Smooth muscle cell (in vitro differentiated cells): ENCODE results near the gene ARPC5L. TPM values are rescaled to one million over a fixed set of nuclear protein-coding genes. Genes with fewer than 3 reads are reported as not detected.

ENCODE experiments used
- DNase-seq: peaks from one replicate; lab custom pipeline; 2025; ENCODE audit not compliant: unreplicated experiment; lab: John Stamatoyannopoulos, UW
- H2AFZ ChIP-seq: fragments of 200-600 bp; sonication (generic); 2 replicates; pipeline ENCODE4 v1.6.0; 2016; ENCODE audit warnings: antibody characterized with exemption, low read depth, mild to moderate bottlenecking
- H3F3A ChIP-seq: fragments of 200-600 bp; sonication (generic); 2 replicates; pipeline ENCODE4 v1.6.0; 2017; ENCODE audit warnings: antibody characterized with exemption, low read depth
- H3K27ac ChIP-seq: fragments of 200-600 bp; sonication (generic); 2 replicates; pipeline ENCODE4 v1.5.1; 2016; ENCODE audit warnings: low read depth, mild to moderate bottlenecking
- H3K27me3 ChIP-seq: fragments of 200-600 bp; sonication (generic); 2 replicates; pipeline ENCODE4 v1.6.1; 2016; ENCODE audit warnings: low read depth, mild to moderate bottlenecking
- H3K36me3 ChIP-seq: fragments of 200-600 bp; sonication (generic); 2 replicates; pipeline ENCODE4 v1.5.1; 2016; ENCODE audit warnings: low read depth
- H3K4me1 ChIP-seq: fragments of 200-600 bp; sonication (generic); 2 replicates; pipeline ENCODE4 v1.5.1; 2016; ENCODE audit warnings: low read depth
- H3K4me2 ChIP-seq: fragments of 200-600 bp; sonication (generic); 2 replicates; pipeline ENCODE4 v1.6.0; 2016; ENCODE audit warnings: mild to moderate bottlenecking
- H3K4me3 ChIP-seq: fragments of 200-600 bp; sonication (generic); 2 replicates; pipeline ENCODE4 v1.5.1; 2016; ENCODE audit warnings: mild to moderate bottlenecking
- H3K79me2 ChIP-seq: fragments of 200-600 bp; sonication (generic); 2 replicates; pipeline ENCODE4 v1.6.0; 2016; ENCODE audit warnings: low read depth, mild to moderate bottlenecking
- H3K9ac ChIP-seq: fragments of 200-600 bp; sonication (generic); 2 replicates; pipeline ENCODE4 v1.6.0; 2016; ENCODE audit warnings: low read depth
- H3K9me3 ChIP-seq: fragments of 200-600 bp; sonication (generic); replicated peaks from 2 replicates; pipeline ENCODE4 v1.5.1; 2016; ENCODE audit warnings: low read depth
- H4K20me1 ChIP-seq: fragments of 200-600 bp; sonication (generic); 2 replicates; pipeline ENCODE4 v1.6.0; 2016; ENCODE audit warnings: low read depth
- WGBS: methylation state at CpG from one replicate; pipeline ENCODE4 v1.1.7; 2016; ENCODE audit warnings: low lambda C conversion rate; 5-methylcytosine and 5-hydroxymethylcytosine counted together
- polyA plus RNA-seq: library from polyadenylated mRNA; unstranded; fragments of >200 nt; fragmentation: Nextera tagmentation; extraction: Ambion mirVana; gene quantifications from 2 replicates; pipeline ENCODE4 v1.2.1, GENCODE V29; 2016
- total RNA-seq: library from RNA; depleted of rRNA; stranded (reverse); fragments of >200 nt; gene quantifications from 2 replicates; pipeline ENCODE4 v1.2.3, GENCODE V29; 2014
- TF ChIP-seq, protein P1 (sequence below): fragments of 200-600 bp; sonication (generic); IDR thresholded peaks from 2 replicates; pipeline ENCODE4 v1.5.1; 2017; ENCODE audit warnings: borderline replicate concordance, mild to moderate bottlenecking, antibody characterized with exemption; ENCODE audit not compliant: insufficient read depth, poor library complexity, severe bottlenecking

Gene ARPC5L
- total and polyA plus RNA-seq, 2 experiments from 2014 or later, result 20.9 to 69.8 TPM

DNA sequence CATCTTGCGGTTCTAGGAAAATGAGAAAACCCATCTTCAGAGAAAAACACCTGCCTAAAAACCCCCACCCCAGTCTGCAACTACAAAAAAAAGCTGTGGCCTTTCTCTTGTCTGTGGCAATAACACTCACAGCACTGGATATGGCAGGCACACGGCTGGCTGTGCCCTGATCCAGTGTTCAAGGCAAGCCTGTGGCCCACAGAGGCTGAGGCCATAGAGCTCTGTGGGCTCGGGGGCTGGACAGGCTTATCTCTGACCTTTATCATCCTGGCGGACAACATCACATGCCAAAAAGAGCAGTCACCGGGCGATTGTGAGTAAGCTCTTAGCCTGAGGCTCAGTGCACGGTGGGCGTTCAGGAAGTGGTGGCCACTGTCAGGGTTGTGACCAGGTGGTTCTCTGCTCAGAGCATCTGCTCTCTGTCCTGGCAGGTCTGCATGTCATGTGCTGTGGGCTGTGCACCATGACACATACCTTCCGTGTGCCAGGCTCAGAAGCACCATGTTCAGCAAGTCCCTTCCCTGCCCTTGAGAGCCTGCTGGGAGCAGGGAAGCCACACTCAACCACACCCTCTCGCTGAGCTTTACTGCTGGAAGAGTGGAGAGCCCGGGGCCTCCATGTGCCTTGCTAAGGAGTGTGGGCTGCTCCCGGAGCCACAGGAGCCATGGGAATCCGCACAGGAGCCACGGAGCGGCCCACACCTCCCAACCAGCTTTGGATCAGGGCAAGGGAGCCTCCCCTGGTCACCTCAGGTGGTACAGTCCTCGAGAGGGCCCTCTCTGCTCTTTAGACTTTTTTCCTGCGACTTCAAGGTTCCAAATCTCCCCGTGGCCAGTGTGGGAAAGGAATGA, 43.3 kb upstream of the ARPC5L start:
- Histone ChIP-seq H3K9me3 (no peaks in the 10 kb centered on the region), H3K27me3 (no peaks in the 10 kb centered on the region), H3F3A (peaks cover 4% of the 10 kb centered on the region), H3K9ac (peak overlapping the region; percentile 40), H3K27ac (peak overlapping the region; percentile 72), H3K36me3 (no peaks in the 10 kb centered on the region), H3K79me2 (no peaks in the 10 kb centered on the region), H3K4me2 (peak overlapping the region; percentile 49), H2AFZ (no peak overlapping the region), H4K20me1 (no peaks in the 10 kb centered on the region), H3K4me3 (no peak overlapping the region), H3K4me1 (peaks cover 1% of the 10 kb centered on the region)
- 36% methylated on average over 18 of the region's 18 CpGs for WGBS
- DNase-seq, result no peak
- TF ChIP-seq, protein P1, sequence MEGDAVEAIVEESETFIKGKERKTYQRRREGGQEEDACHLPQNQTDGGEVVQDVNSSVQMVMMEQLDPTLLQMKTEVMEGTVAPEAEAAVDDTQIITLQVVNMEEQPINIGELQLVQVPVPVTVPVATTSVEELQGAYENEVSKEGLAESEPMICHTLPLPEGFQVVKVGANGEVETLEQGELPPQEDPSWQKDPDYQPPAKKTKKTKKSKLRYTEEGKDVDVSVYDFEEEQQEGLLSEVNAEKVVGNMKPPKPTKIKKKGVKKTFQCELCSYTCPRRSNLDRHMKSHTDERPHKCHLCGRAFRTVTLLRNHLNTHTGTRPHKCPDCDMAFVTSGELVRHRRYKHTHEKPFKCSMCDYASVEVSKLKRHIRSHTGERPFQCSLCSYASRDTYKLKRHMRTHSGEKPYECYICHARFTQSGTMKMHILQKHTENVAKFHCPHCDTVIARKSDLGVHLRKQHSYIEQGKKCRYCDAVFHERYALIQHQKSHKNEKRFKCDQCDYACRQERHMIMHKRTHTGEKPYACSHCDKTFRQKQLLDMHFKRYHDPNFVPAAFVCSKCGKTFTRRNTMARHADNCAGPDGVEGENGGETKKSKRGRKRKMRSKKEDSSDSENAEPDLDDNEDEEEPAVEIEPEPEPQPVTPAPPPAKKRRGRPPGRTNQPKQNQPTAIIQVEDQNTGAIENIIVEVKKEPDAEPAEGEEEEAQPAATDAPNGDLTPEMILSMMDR, result no peak

DNA sequence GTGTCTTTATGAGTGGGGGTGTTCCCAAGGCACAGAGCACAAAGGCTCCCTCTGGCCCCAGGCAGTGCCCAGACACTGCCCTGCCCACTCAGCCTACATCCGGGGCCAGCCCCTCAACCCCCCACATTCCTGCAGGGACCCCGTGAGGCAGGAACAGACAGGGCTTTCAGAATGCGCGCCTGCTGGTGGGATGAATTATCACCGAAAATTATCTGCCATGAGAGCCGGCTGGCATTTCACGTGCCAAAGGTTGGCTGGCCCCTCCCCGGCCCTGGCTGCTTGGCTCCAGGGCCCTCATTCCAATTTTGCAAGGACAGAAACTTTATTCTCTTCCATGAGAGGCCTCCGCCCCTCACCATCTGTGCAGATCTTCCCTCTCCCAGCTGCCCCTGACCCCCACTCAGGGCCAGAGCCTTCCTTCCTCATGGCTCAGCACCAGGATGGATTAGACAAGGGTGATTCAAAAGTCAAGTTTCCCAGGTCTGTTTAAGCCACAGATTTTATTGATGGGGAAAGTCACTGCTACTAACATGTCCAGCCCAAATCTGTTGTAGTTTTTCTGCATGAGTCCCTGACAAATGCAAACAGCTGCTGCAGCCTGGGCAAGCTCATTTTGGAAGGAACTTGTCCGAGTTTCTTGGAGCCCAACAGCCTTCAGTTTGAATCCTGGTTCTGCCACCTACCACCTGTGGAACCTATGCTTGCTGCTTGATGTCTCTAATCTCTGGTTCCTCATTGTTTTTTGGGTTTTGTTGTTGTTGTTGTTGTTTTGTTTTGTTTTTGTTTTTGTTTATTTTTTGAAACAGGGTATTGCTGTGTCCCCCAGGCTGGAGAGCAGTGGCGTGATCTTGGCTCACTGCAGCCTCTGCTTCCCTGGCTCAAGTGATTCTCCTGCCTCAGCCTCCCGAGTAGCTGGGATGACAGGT, 41.0 kb upstream of the ARPC5L start:
- H3F3A ChIP-seq, result peaks cover 4% of the 10 kb centered on the region
- H3K4me2 ChIP-seq, result no peak overlapping the region
- no peaks in the 10 kb centered on the region for H3K9me3 ChIP-seq
- H3K27ac ChIP-seq, result no peak overlapping the region
- no peaks in the 10 kb centered on the region for H3K27me3 ChIP-seq
- WGBS, result 88% methylated on average over 12 of the region's 12 CpGs
- no peak for DNase-seq
- no peaks in the 10 kb centered on the region for H3K4me1 ChIP-seq
- no peaks in the 10 kb centered on the region for H3K79me2 ChIP-seq
- TF ChIP-seq, protein P1, result no peak
- H4K20me1 ChIP-seq, result no peaks in the 10 kb centered on the region
- no peak overlapping the region for H3K9ac ChIP-seq
- H3K36me3 ChIP-seq, result no peaks in the 10 kb centered on the region
- no peak overlapping the region for H3K4me3 ChIP-seq
- no peak overlapping the region for H2AFZ ChIP-seq

DNA sequence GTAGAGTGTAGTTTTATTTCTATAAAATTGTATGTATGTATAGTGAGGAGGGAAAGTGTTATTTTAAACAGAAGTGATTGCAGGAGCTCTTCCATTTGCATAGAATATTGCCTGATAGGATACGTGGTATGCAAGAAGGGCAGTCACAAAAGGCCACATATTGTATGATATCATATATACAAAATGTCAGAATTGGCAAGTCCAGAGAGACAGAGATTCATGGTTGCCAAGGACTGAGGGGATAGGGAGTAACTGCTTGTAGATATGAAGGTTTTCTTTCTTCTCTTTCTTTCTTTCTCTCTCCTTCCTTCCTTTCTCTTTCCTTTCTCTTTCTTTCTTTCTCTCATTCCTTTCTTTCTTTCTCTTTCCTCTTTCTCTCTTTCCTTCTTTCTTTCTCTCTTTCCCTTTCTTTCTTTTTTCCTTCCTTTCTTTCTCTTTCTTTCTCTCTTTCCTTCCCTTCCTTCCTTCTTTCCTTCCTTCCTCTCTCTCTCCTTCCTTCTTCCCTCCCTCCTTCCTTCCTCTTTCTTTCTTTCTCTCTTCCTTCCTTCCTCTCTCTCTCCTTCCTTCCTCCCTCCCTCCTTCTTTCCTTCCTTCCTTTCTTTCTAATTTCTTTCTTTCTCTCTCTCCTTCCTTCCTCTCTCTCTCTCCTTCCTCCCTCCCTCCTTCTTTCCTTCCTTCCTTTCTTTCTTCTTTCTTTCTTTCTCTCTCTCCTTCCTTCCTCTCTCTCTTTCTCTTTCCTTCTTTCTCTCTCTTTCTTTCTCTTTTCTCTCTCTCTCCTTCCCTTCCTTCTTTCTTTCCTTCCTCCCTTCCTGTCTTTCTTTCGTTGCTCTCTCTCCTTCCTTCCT, 33.2 kb upstream of the ARPC5L start:
- Histone ChIP-seq H3K4me2 (no peak overlapping the region), H3K9me3 (no peaks in the 10 kb centered on the region), H3K27me3 (no peaks in the 10 kb centered on the region), H3K27ac (no peak overlapping the region), H4K20me1 (no peaks in the 10 kb centered on the region), H3K79me2 (no peaks in the 10 kb centered on the region), H3K4me3 (no peak overlapping the region), H3K4me1 (no peaks in the 10 kb centered on the region), H3K9ac (no peak overlapping the region), H3K36me3 (no peaks in the 10 kb centered on the region), H2AFZ (no peak overlapping the region), H3F3A (peaks cover 2% of the 10 kb centered on the region)
- no peak for DNase-seq
- TF ChIP-seq, protein P1, result no peak
- WGBS, result 54% methylated on average over 2 of the region's 2 CpGs
